ENCODE data around the gene CDA.

The CDA gene

DNA sequence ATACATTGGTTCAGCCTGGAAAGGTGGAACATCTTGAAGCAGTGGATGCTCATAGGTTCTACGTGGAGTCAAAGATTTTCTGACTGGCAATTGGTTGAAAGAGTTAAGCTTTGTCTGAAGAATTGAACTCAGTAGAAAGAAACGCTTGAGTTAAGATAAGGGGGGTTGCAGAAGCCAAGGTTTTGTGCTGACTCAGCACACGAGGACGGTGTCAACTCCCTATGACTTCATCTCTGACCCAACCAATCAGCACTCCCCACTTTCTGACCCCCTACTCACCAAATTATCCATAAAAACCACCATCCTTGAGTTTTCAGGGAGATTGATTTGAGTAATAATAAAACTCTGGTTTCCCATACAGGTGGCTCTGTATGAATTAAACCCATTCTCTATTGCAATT, 41.8 kb downstream of the CDA start:
- Histone ChIP-seq H3K4me3 (ENCODE audit: low read length) (no peak overlapping the region), H3K36me3 (ENCODE audit: control insufficient read depth, low read length) (no peaks in the 10 kb centered on the region), H4K20me1 (ENCODE audit: control insufficient read depth, insufficient read depth, low read depth, low read length) (no peaks in the 10 kb centered on the region), H3K9me3 (ENCODE audit: control insufficient read depth, insufficient read depth, low read length) (no peaks in the 10 kb centered on the region), H3K9me2 (replicated peaks; ENCODE audit: control insufficient read depth, low read length) (no peaks in the 10 kb centered on the region), H3F3A (ENCODE audit: control insufficient read depth, insufficient read depth) (no peaks in the 10 kb centered on the region), H3K27me3 (ENCODE audit: control insufficient read depth, low read length) (peaks cover 11% of the 10 kb centered on the region), H3K27ac (ENCODE audit: low read depth, low read length) (no peak overlapping the region), H3K79me2 (ENCODE audit: control insufficient read depth, low read length) (no peaks in the 10 kb centered on the region), H3K4me2 (ENCODE audit: low read length) (no peak overlapping the region), H3K4me1 (ENCODE audit: control insufficient read depth, low read length) (peaks cover 12% of the 10 kb centered on the region)
- no peak for TF ChIP-seq EZH2phosphoT487 (IDR thresholded peaks at IDR 0.05; ENCODE audit: borderline replicate concordance, low read length)
- TF ChIP-seq, protein P1, sequence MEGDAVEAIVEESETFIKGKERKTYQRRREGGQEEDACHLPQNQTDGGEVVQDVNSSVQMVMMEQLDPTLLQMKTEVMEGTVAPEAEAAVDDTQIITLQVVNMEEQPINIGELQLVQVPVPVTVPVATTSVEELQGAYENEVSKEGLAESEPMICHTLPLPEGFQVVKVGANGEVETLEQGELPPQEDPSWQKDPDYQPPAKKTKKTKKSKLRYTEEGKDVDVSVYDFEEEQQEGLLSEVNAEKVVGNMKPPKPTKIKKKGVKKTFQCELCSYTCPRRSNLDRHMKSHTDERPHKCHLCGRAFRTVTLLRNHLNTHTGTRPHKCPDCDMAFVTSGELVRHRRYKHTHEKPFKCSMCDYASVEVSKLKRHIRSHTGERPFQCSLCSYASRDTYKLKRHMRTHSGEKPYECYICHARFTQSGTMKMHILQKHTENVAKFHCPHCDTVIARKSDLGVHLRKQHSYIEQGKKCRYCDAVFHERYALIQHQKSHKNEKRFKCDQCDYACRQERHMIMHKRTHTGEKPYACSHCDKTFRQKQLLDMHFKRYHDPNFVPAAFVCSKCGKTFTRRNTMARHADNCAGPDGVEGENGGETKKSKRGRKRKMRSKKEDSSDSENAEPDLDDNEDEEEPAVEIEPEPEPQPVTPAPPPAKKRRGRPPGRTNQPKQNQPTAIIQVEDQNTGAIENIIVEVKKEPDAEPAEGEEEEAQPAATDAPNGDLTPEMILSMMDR (IDR thresholded peaks at IDR 0.05; ENCODE audit: low read depth, low read length, poor library complexity, severe bottlenecking): no peak

GRCh38 chr1:20632386-20632785, 43.5 kb downstream of the CDA start:
- no peak overlapping the region for H3K4me2 ChIP-seq (ENCODE audit: low read length)
- no peak overlapping the region for H3K4me3 ChIP-seq (ENCODE audit: low read length)
- no peaks in the 10 kb centered on the region for H3K79me2 ChIP-seq (ENCODE audit: control insufficient read depth, low read length)
- no peaks in the 10 kb centered on the region for H4K20me1 ChIP-seq (ENCODE audit: control insufficient read depth, insufficient read depth, low read depth, low read length)
- H3K9me2 ChIP-seq (replicated peaks; ENCODE audit: control insufficient read depth, low read length): no peaks in the 10 kb centered on the region
- TF ChIP-seq, protein P1 (IDR thresholded peaks at IDR 0.05; ENCODE audit: low read depth, low read length, poor library complexity, severe bottlenecking): no peak
- no peak for TF ChIP-seq EZH2phosphoT487 (IDR thresholded peaks at IDR 0.05; ENCODE audit: borderline replicate concordance, low read length)
- no peaks in the 10 kb centered on the region for H3F3A ChIP-seq (ENCODE audit: control insufficient read depth, insufficient read depth)
- H3K9me3 ChIP-seq (ENCODE audit: control insufficient read depth, insufficient read depth, low read length): no peaks in the 10 kb centered on the region
- H3K4me1 ChIP-seq (ENCODE audit: control insufficient read depth, low read length): peaks cover 12% of the 10 kb centered on the region
- H3K27me3 ChIP-seq (ENCODE audit: control insufficient read depth, low read length): 0 out of 2 replicates have a peak, but pooled peaks cover 5% of the 10 kb centered on the region
- H3K27ac ChIP-seq (ENCODE audit: low read depth, low read length): no peak overlapping the region
- H3K36me3 ChIP-seq (ENCODE audit: control insufficient read depth, low read length): no peaks in the 10 kb centered on the region

GRCh38 chr1:20633190-20634064, 44.5 kb downstream of the CDA start, which contains the start of gene PINK1:
PINK1 (plus strand) TSS chr1:20633458; CDS start chr1:20633549, 91 bp downstream.
- no peaks in the 10 kb centered on the region for H3K9me2 ChIP-seq (replicated peaks; ENCODE audit: control insufficient read depth, low read length)

More at GRCh38 chr1:20633190-20634064, 44.5 kb downstream of the CDA start, which contains the start of gene PINK1:
- Histone ChIP-seq H3K4me3 (ENCODE audit: low read length) (peak within 1 kb of the TSS; percentile 82), H4K20me1 (ENCODE audit: control insufficient read depth, insufficient read depth, low read depth, low read length) (no peaks in the 10 kb centered on the region), H3K4me2 (ENCODE audit: low read length) (peak within 1 kb of the TSS; percentile 84), H3K27ac (ENCODE audit: low read depth, low read length) (no peak within 1 kb of the TSS), H3K4me1 (ENCODE audit: control insufficient read depth, low read length) (peaks cover 12% of the 10 kb centered on the region), H3K79me2 (ENCODE audit: control insufficient read depth, low read length) (no peaks in the 10 kb centered on the region), H3F3A (ENCODE audit: control insufficient read depth, insufficient read depth) (no peaks in the 10 kb centered on the region), H3K9me3 (ENCODE audit: control insufficient read depth, insufficient read depth, low read length) (no peaks in the 10 kb centered on the region), H3K27me3 (ENCODE audit: control insufficient read depth, low read length) (0 out of 2 replicates have a peak, but pooled peaks cover 5% of the 10 kb centered on the region), H3K36me3 (ENCODE audit: control insufficient read depth, low read length) (no peaks in the 10 kb centered on the region)
- no peak for TF ChIP-seq EZH2phosphoT487 (IDR thresholded peaks at IDR 0.05; ENCODE audit: borderline replicate concordance, low read length)
- TF ChIP-seq, protein P1 (IDR thresholded peaks at IDR 0.05; ENCODE audit: low read depth, low read length, poor library complexity, severe bottlenecking): peak; percentile 98

Data from DOHH2 (cell line).